Activated CD8-positive, alpha-beta T cell treated with anti-CD3 and anti-CD28 coated beads, Interleukin-2, amount 10 ng/mL, durations not matched to agents 7 days and 5 days (primary cell): Measurements from ENCODE around the gene NUFIP2. TPM values are rescaled to one million over a fixed set of nuclear protein-coding genes. Genes with fewer than 3 reads are reported as not detected.
"Not testable (repeated sequence)": the region's sequence is repeated elsewhere in the genome, so short reads cannot be mapped to it uniquely, and the experiment has no call there.

Experiments used
- ATAC-seq: fragments of 150-1000 bp; cut with Tn5 transposase; one replicate; pipeline ENCODE4 v1.10.0; 2021; ENCODE audit warnings: moderate library complexity
- CTCF ChIA-PET: fragments of 350-600 bp; sonication (Branson Sonifier 250); formaldehyde crosslinking; loops from one replicate; lab custom pipeline; 2021; ENCODE audit warnings: antibody characterized with exemption; lab: Charles Lee
- POLR2A ChIA-PET: fragments of 350-600 bp; sonication (Branson Sonifier 250); formaldehyde crosslinking; loops from one replicate; lab custom pipeline; 2021; ENCODE audit warnings: antibody characterized with exemption; lab: Charles Lee
- DNase-seq: peaks from one replicate; pipeline ENCODE4 v3.0.0-alpha.2; 2020
- H3K27ac Mint-ChIP-seq: one replicate; pipeline ENCODE4 v1.8.0; 2021; ENCODE audit warnings: mild to moderate bottlenecking, mixed read lengths
- H3K27me3 Mint-ChIP-seq: one replicate; pipeline ENCODE4 v1.8.0; 2021; ENCODE audit warnings: low read depth, mixed read lengths
- H3K36me3 Mint-ChIP-seq: one replicate; pipeline ENCODE4 v1.8.0; 2021; ENCODE audit warnings: low read depth, mixed read lengths
- H3K4me1 Mint-ChIP-seq: one replicate; pipeline ENCODE4 v1.8.0; 2021; ENCODE audit warnings: low read depth, mixed read lengths
- H3K4me3 Mint-ChIP-seq: one replicate; pipeline ENCODE4 v1.8.0; 2021; ENCODE audit warnings: mild to moderate bottlenecking, mixed read lengths
- H3K9me3 Mint-ChIP-seq: one replicate; pipeline ENCODE4 v1.8.0; 2022; ENCODE audit warnings: mixed read lengths; ENCODE audit not compliant: insufficient read depth
- total RNA-seq, 2 experiments: library from RNA; stranded (reverse); gene quantifications; one replicate each; pipeline ENCODE4 v1.2.3, GENCODE V29; 2021

The NUFIP2 gene
- total RNA-seq, 2 experiments from 2014 or later = 60.3 to 64.5 TPM

DNA sequence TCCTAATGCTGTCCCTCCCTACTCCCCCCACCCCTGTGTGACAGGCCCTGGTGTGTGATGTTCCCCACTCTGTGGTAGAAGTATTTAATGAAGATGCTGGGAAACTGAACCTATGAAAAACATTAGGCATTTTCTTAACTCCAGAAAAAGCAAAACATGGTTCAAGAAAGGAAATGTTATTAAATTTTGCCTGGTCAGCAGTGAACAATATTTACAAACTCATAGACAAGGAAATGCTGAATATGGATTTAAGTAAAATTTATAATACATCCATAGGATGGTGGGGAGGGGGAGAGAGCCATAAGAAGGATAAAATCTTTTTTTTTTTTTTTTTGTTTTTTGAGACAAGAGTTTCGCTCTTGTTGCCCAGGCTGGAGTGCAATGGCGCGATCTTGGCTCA is 58.0 kb downstream of the NUFIP2 start:
- Mint-ChIP-seq H3K4me1 (peaks cover 9% of the 10 kb centered on the region), H3K4me3 (no peak overlapping the region), H3K9me3 (no peaks in the 10 kb centered on the region), H3K27ac (no peak overlapping the region), H3K36me3 (no peaks in the 10 kb centered on the region), H3K27me3 (no peaks in the 10 kb centered on the region)
- POLR2A ChIA-PET = no interaction called here
- CTCF ChIA-PET = interaction anchor here (0.8 to 1.1 kb wide), 3 partner anchors 64 to 119 kb away, joined by 3 to 4 read pairs (median 3); no protein-coding TSS in a partner anchor
- ATAC-seq = no peak
- no peak for DNase-seq

DNA sequence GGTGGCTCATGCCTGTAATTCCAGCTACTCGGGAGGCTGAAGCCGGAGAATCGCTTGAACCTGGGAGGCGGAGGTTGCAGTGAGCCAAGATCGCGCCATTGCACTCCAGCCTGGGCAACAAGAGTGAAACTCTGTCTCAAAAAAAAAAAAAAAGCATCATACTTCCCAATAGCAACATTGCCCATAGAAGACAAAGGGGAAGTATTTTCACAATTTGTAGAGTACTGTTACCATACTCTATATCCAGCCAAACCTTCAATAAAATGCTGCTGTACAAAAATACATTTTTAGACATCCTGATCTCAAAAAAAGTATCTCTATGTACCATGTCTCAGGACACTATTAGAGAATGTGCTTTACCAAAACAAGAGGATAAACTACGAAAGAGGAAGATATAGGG is 59.0 kb downstream of the NUFIP2 start:
- H3K4me1 Mint-ChIP-seq, POLR2A ChIA-PET, H3K4me3 Mint-ChIP-seq, ATAC-seq, H3K27me3 Mint-ChIP-seq, H3K36me3 Mint-ChIP-seq, H3K27ac Mint-ChIP-seq, H3K9me3 Mint-ChIP-seq, DNase-seq: not testable (repeated sequence)
- CTCF ChIA-PET = interaction anchor here (0.6 to 0.9 kb wide), 2 partner anchors 64 to 286 kb away, joined by 3 read pairs; no protein-coding TSS in a partner anchor

GRCh38 chr17:29233301-29233700 is 60.6 kb downstream of the NUFIP2 start:
- Mint-ChIP-seq H3K4me1 (no peaks in the 10 kb centered on the region), H3K27me3 (peaks cover 9% of the 10 kb centered on the region), H3K4me3 (no peak overlapping the region), H3K36me3 (no peaks in the 10 kb centered on the region), H3K27ac (no peak overlapping the region), H3K9me3 (no peaks in the 10 kb centered on the region)
- ATAC-seq (no peak), DNase-seq (no peak)
- ChIA-PET POLR2A (no interaction called here), CTCF (interaction anchor here (0.9 to 1.5 kb wide), 5 partner anchors 14 to 117 kb away, joined by 3 to 7 read pairs (median 3); partner anchors contain the start of gene MYO18A)

- Mint-ChIP-seq H3K36me3 (no peaks in the 10 kb centered on the region), H3K9me3 (no peaks in the 10 kb centered on the region), H3K4me1 (no peaks in the 10 kb centered on the region), H3K4me3 (no peak overlapping the region), H3K27me3 (peaks cover 15% of the 10 kb centered on the region), H3K27ac (no peak overlapping the region)
- ChIA-PET POLR2A (no interaction called here), CTCF (interaction anchor here (1.6 to 1.9 kb wide), 2 partner anchors 101 to 108 kb away, joined by 6 to 9 read pairs; no protein-coding TSS in a partner anchor)
- DNase-seq = no peak
- no peak for ATAC-seq
These were observed 68.6 kb downstream of the NUFIP2 start for GRCh38 chr17:29225396-29225795.

- H3K27ac Mint-ChIP-seq, POLR2A ChIA-PET, H3K4me3 Mint-ChIP-seq, H3K9me3 Mint-ChIP-seq, H3K36me3 Mint-ChIP-seq, H3K27me3 Mint-ChIP-seq, DNase-seq, H3K4me1 Mint-ChIP-seq, ATAC-seq: not testable (repeated sequence)
- CTCF ChIA-PET = interaction anchor here (1.2 to 8.8 kb wide), 4 partner anchors 25 to 396 kb away, joined by 3 to 266 read pairs (median 34); no protein-coding TSS in a partner anchor
These were observed 72.6 kb downstream of the NUFIP2 start for GRCh38 chr17:29221338-29221737.

GRCh38 chr17:29219378-29220047 is 74.4 kb downstream of the NUFIP2 start:
- peaks cover 2% of the 10 kb centered on the region for H3K27me3 Mint-ChIP-seq
- ATAC-seq (peak; percentile 95), DNase-seq (peak; percentile 81)

DNA sequence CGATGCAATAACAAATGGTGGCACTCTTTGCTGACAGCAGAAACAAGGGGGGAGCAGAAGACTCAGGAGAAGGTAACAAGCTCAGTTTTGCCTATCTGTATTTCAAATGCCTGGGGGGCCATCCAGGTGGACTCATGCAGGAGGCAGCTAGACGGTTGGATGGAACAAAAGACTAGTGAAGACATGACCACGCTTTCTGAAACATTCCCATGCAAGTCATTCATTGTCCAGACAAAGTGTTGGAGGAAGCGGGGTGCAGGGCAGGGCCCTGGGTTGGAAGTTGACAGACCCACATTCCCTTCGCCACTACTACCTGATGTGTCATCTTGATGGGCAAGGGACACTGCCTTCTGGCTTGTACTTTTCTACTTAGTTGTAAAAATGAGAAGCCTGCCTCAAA is 77.1 kb downstream of the NUFIP2 start:
- ATAC-seq (no peak), DNase-seq (no peak)
- H3K4me3 Mint-ChIP-seq = no peak overlapping the region
- H3K27me3 Mint-ChIP-seq = no peaks in the 10 kb centered on the region
- peaks cover 9% of the 10 kb centered on the region for H3K4me1 Mint-ChIP-seq
- no peaks in the 10 kb centered on the region for H3K9me3 Mint-ChIP-seq
- H3K27ac Mint-ChIP-seq = no peak overlapping the region
- H3K36me3 Mint-ChIP-seq = no peaks in the 10 kb centered on the region
- ChIA-PET CTCF (interaction anchor here (0.9 to 8.8 kb wide), 8 partner anchors 13 to 100 kb away, joined by 3 to 266 read pairs (median 3); no protein-coding TSS in a partner anchor), POLR2A (no interaction called here)

More at GRCh38 chr17:29219378-29220047, 74.4 kb downstream of the NUFIP2 start:
- Mint-ChIP-seq H3K4me3 (no peak overlapping the region), H3K4me1 (peaks cover 9% of the 10 kb centered on the region), H3K36me3 (no peaks in the 10 kb centered on the region), H3K9me3 (no peaks in the 10 kb centered on the region), H3K27ac (no peak overlapping the region)
- ChIA-PET POLR2A (interaction anchor here (1.6 kb wide), 1 partner anchor 75 kb away, joined by 4 read pairs; no protein-coding TSS in a partner anchor), CTCF (interaction anchor here (0.6 to 8.8 kb wide), 46 partner anchors 9 to 803 kb away, joined by 3 to 266 read pairs (median 4); partner anchors contain the start of genes CRYBA1, MYO18A and NUFIP2)

- no peak overlapping the region for H3K4me3 Mint-ChIP-seq
- no peaks in the 10 kb centered on the region for H3K36me3 Mint-ChIP-seq
- no peaks in the 10 kb centered on the region for H3K27me3 Mint-ChIP-seq
- peaks cover 9% of the 10 kb centered on the region for H3K4me1 Mint-ChIP-seq
- no peak for DNase-seq
- ATAC-seq = no peak
- H3K9me3 Mint-ChIP-seq = no peaks in the 10 kb centered on the region
- ChIA-PET CTCF (interaction anchor here (0.9 to 8.8 kb wide), 4 partner anchors 63 to 92 kb away, joined by 3 to 266 read pairs (median 8); no protein-coding TSS in a partner anchor), POLR2A (no interaction called here)
- no peak overlapping the region for H3K27ac Mint-ChIP-seq
These were observed 77.8 kb downstream of the NUFIP2 start for GRCh38 chr17:29216181-29216580.

DNA sequence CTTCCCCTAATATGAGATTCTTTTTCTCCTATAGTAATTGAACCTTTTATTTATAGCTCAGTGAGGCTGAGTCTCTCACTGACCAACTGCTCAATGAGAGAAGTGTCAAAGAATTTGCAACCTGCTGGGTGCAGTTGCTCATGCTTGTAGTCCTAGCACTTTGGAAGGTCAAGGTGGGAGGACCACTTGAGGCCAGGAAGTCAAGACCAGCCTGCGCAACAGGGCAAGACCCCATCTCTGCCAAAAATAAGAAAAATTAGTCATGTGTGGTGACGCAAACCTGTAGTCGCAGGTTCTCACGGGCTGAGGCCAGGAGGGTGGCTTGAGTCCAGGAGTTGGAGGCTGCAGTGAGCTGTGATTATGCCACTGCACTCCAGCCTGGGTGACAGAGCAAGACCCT is 78.2 kb downstream of the NUFIP2 start:
- Mint-ChIP-seq H3K27me3 (no peaks in the 10 kb centered on the region), H3K4me1 (peaks cover 9% of the 10 kb centered on the region), H3K36me3 (no peaks in the 10 kb centered on the region), H3K27ac (no peak overlapping the region), H3K9me3 (no peaks in the 10 kb centered on the region), H3K4me3 (no peak overlapping the region)
- no peak for ATAC-seq
- CTCF ChIA-PET = interaction anchor here (1.4 to 8.8 kb wide), 4 partner anchors 69 to 104 kb away, joined by 3 to 266 read pairs (median 8); no protein-coding TSS in a partner anchor
- no peak for DNase-seq
- POLR2A ChIA-PET = interaction anchor here (0.9 kb wide), 1 partner anchor 162 kb away, joined by 3 read pairs; no protein-coding TSS in a partner anchor

DNA sequence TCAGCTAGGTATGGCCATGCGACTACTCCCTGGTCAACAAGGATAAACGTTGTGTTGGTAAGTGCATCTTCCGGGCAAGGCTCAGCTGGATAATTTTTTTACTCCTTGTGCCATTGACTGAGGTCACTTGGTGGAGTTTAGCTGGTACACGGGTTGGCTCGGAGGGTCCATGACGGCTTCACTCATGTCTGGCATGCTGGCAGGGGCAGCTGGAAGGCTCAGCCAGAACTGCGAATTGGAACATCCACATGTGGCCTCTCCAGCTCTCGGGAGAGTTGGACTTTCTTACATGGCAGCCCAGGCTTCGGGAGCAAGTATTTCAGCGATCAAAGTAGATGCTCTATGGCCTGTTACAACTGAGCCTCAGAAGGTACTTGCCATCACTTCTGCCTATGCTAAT is 78.8 kb downstream of the NUFIP2 start:
- CTCF ChIA-PET = interaction anchor here (1.4 to 8.8 kb wide), 3 partner anchors 69 to 103 kb away, joined by 4 to 266 read pairs (median 13); no protein-coding TSS in a partner anchor
- Mint-ChIP-seq H3K36me3 (no peaks in the 10 kb centered on the region), H3K27ac (no peak overlapping the region), H3K4me3 (no peak overlapping the region), H3K9me3 (no peaks in the 10 kb centered on the region), H3K4me1 (peaks cover 9% of the 10 kb centered on the region), H3K27me3 (no peaks in the 10 kb centered on the region)
- ATAC-seq (no peak), DNase-seq (no peak)
- POLR2A ChIA-PET = interaction anchor here (0.9 kb wide), 1 partner anchor 162 kb away, joined by 3 read pairs; no protein-coding TSS in a partner anchor

DNA sequence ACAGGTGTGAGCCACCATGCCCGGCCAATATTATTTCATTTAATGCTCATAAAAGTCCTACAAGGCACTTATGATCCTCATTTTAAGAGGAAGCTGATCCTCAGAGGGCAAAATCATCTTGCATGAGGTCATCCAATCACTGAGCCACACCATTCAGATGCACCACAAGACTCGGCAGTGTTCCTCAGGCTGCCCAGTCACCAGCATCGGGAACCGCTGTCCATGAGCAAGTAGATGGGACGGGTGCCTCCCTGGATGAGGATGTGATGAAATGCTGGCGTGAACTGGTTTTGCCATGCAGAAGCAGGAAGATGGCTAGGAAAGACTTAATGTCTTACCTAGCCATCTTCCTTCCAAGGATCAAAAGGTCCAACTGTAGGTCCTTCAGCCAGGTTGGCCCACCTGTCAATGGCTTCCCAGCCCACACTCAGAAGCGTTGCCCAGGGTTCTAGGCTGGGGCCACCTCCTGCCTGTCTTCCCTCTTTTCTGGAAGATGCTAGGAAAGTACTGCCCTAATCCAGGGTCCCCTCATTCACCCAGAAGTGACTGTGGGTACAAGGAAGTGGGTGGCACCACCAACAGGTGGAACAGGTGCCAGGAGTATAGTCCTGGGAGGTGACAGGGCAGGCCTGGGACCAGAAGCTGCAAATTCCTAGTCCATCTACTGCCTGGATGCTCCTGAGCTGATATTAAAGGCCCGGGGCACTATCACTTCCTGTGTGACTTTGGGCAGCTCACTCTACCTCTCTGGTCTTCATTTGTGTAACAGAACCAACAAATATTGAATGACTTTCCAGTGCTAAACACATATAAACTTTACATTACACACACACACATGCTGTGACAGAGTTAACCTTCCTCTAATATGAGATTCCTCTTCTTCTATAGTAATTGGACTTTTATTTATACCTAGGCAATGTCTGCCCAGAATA is 79.5 kb downstream of the NUFIP2 start:
- no peak for DNase-seq
- Mint-ChIP-seq H3K27me3 (no peaks in the 10 kb centered on the region), H3K9me3 (no peaks in the 10 kb centered on the region), H3K4me3 (no peak overlapping the region), H3K36me3 (no peaks in the 10 kb centered on the region), H3K27ac (no peak overlapping the region), H3K4me1 (peaks cover 5% of the 10 kb centered on the region)
- CTCF ChIA-PET = interaction anchor here (1.4 to 8.8 kb wide), 3 partner anchors 68 to 103 kb away, joined by 4 to 266 read pairs (median 13); no protein-coding TSS in a partner anchor
- POLR2A ChIA-PET = interaction anchor here (0.6 to 0.9 kb wide), 2 partner anchors 75 to 161 kb away, joined by 3 to 4 read pairs; no protein-coding TSS in a partner anchor
- no peak for ATAC-seq
